ENCODE results near the gene ELP6. TPM values are rescaled to one million over a fixed set of nuclear protein-coding genes. Genes with fewer than 3 reads are reported as not detected.

Gene ELP6
- total RNA-seq, 4 donors from 2014 or later: 10.6 to 52.2 (median 20.9) TPM

- no peak for TF ChIP-seq CTCF (IDR thresholded peaks at IDR 0.05; ENCODE audit: low read depth)
These were observed 10.5 kb downstream of the ELP6 start for GRCh38 chr3:47503033-47503432.

- no peak for TF ChIP-seq CTCF (IDR thresholded peaks at IDR 0.05; ENCODE audit: low read depth)
These were observed 16.6 kb downstream of the ELP6 start for GRCh38 chr3:47496892-47497291.

GRCh38 chr3:47495886-47496285 is 17.6 kb downstream of the ELP6 start:
- TF ChIP-seq CTCF (IDR thresholded peaks at IDR 0.05; ENCODE audit: low read depth): no peak

GRCh38 chr3:47495111-47495510 is 18.4 kb downstream of the ELP6 start:
- no peak for TF ChIP-seq CTCF (IDR thresholded peaks at IDR 0.05; ENCODE audit: low read depth)

- no peak for TF ChIP-seq CTCF (IDR thresholded peaks at IDR 0.05; ENCODE audit: low read depth)
These were observed 21.7 kb downstream of the ELP6 start for GRCh38 chr3:47491777-47492176.

- no peak for TF ChIP-seq CTCF (IDR thresholded peaks at IDR 0.05; ENCODE audit: low read depth)
These were observed 22.3 kb downstream of the ELP6 start for GRCh38 chr3:47491186-47491585.

- TF ChIP-seq CTCF (IDR thresholded peaks at IDR 0.05; ENCODE audit: low read depth): no peak
These were observed 26.2 kb downstream of the ELP6 start for GRCh38 chr3:47487265-47487664.

Data from subcutaneous adipose tissue (tissue), 4 donors.